GM19240 (cell line): Measurements from ENCODE around the gene LIPN.
A peak's percentile ranks its signal among the peaks of the same experiment; 100 is the strongest.
"Not testable (repeated sequence)": the region's sequence is repeated elsewhere in the genome, so short reads cannot be mapped to it uniquely, and the experiment has no call there.

Source experiments
- DNase-seq: peaks from one replicate; pipeline ENCODE4 v3.0.0; 2011; ENCODE audit warnings: low spot score; ENCODE audit not compliant: insufficient read length

Gene LIPN

GRCh38 chr10:88759366-88760101 lies at the start of gene LIPN:
Gene LIPN (plus strand): TSS chr10:88760020. CDS start chr10:88761406, 1,386 bp downstream.
- DNase-seq: no peak

GRCh38 chr10:88715517-88715916 lies 44.3 kb upstream of the LIPN start:
- no peak for DNase-seq

- no peak for DNase-seq
Observed at GRCh38 chr10:88721392-88721791, 38.4 kb upstream of the LIPN start.

- peak; percentile 4 for DNase-seq
Observed at GRCh38 chr10:88725798-88726197, 34.0 kb upstream of the LIPN start.

GRCh38 chr10:88728107-88728763 lies 31.6 kb upstream of the LIPN start:
- no peak for DNase-seq

GRCh38 chr10:88730864-88731263 lies 29.0 kb upstream of the LIPN start:
- no peak for DNase-seq

- DNase-seq: no peak
Observed at GRCh38 chr10:88731296-88731695, 28.5 kb upstream of the LIPN start.

- no peak for DNase-seq
Observed at GRCh38 chr10:88733215-88733614, 26.6 kb upstream of the LIPN start.

- no peak for DNase-seq
Observed at GRCh38 chr10:88735661-88736060, 24.2 kb upstream of the LIPN start.

GRCh38 chr10:88741921-88742320 lies 17.9 kb upstream of the LIPN start:
- not testable (repeated sequence) for DNase-seq

- DNase-seq: no peak
Observed at GRCh38 chr10:88742448-88742847, 17.4 kb upstream of the LIPN start.

- no peak for DNase-seq
Observed at GRCh38 chr10:88744002-88744401, 15.8 kb upstream of the LIPN start.

GRCh38 chr10:88745633-88746032 lies 14.2 kb upstream of the LIPN start:
- DNase-seq: no peak

GRCh38 chr10:88754287-88754686 lies 5.5 kb upstream of the LIPN start:
- no peak for DNase-seq

- no peak for DNase-seq
Observed at GRCh38 chr10:88755753-88756152, 4.1 kb upstream of the LIPN start.

GRCh38 chr10:88756660-88757059 lies 3.2 kb upstream of the LIPN start:
- DNase-seq: no peak

- DNase-seq: no peak
Observed at GRCh38 chr10:88762906-88763305, 3.1 kb downstream of the LIPN start.

GRCh38 chr10:88763441-88763840 lies 3.6 kb downstream of the LIPN start:
- DNase-seq: no peak

GRCh38 chr10:88764110-88764509 lies 4.3 kb downstream of the LIPN start:
- no peak for DNase-seq

GRCh38 chr10:88765816-88766215 lies 6.0 kb downstream of the LIPN start:
- DNase-seq: no peak

GRCh38 chr10:88769384-88769783 lies 9.6 kb downstream of the LIPN start:
- no peak for DNase-seq

GRCh38 chr10:88781206-88781605 lies 21.4 kb downstream of the LIPN start:
- no peak for DNase-seq

GRCh38 chr10:88782222-88782621 lies 22.4 kb downstream of the LIPN start:
- no peak for DNase-seq
